Superior temporal gyrus (tissue), 1 donor: ENCODE measurements around the gene TTC5.
"Not testable (repeated sequence)": the region's sequence is repeated elsewhere in the genome, so short reads cannot be mapped to it uniquely, and the experiment has no call there.

Experiments
- DNase-seq: peaks from one replicate; pipeline ENCODE4 v3.0.0-alpha.2; 2016; ENCODE audit errors: extremely low spot score

TTC5 gene

DNA sequence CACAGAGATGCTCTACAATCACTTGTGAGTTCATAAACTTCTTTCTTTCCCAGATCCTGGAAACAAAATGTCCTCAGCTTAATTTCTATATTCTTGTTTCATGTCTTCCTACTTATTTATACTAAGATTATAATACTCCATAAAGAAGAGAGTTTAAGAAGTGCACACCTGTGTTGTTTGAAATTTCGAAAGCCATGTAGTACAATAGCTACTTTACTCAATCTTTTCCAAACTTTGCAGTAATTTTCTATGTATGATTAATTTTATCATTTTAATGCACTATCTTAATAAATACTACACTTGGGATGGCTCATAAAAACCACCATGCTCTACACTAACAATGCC lies 300 bp upstream of the TTC5 start:
- no peak for DNase-seq

DNA sequence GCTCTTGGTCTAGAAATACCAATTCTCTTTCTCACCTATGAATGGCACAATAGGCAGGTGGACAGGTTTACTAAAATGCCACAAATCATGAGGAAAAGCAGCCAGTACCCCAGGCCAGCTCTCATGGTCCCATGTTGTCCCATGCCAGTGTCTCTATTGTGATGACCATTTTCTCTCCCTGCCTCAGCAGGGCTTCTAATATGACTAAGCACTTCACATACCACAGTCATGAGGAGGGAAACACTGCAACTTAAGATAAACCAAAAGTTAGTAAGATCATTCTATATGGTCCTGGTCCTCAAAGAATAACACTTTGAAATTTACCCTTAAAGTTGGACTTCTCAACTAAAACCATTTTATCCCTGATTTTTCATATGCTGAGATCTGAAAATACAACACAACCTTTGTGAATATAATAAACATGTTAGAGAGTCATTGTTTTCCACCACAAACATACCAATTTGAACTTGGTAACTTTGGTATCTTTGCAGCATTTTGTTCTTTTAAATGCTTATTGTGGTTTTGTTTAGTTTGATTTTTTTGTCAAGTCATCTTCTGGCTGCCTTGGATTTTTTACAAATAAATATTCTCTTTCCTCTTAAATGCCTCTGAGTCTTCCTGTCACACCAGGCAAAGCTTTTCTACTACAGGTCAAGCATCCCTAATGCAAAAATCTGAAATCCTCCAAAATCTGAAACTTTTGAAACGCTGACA lies 3.6 kb downstream of the TTC5 start:
- no peak for DNase-seq

DNA sequence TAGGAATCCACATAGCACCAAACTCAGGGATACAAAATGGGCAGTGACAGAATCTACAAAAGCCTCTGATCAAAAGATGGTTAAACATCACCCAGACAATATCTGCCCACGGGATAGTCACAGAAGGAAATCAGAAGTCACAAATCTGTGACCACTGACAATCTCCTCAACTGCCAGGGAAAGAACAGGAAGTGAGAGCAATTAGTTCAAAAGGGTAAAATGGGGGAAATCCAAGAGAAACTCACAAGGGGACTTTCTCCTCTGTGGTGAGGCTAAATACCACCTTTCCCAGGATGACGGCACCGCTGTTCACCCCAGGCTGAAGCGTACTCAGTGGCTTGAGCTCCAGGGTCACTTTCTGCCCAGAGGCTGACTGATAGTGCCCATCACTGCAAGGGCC lies 10.7 kb downstream of the TTC5 start:
- no peak for DNase-seq

DNA sequence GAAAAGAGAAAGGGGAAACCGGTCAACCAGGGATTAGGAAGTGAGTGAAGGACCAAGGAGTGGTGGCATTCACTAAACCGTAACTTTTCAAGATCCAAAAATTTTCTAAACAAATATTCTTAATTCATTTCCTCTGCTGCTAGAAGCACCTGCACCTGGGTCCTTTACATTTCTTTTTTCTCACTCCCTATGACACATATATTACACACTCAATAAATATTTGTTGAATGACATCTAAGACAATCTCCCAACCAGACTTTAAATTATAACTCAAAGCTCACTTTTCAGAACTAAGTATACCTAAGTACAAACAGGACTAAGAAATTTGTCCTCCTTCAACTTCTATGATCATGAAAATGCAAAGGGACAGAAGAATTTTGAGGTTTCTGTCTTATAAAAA lies 11.1 kb downstream of the TTC5 start:
- no peak for DNase-seq

DNA sequence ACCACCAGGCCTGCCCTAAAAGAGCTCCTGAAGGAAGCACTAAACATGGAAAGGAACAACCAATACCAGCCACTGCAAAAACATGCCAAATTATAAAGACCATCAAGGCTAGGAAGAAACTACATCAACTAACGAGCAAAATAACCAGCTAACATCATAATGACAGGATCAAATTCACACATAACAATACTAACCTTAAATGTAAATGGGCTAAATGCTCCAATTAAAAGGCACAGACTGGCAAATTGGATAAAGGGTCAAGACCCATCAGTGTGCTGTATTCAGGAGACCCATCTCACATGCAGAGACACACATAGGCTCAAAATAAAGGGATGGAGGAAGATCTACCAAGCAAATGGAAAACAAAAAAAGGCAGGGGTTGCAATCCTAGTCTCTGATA lies 23.8 kb downstream of the TTC5 start:
- DNase-seq: not testable (repeated sequence)

DNA sequence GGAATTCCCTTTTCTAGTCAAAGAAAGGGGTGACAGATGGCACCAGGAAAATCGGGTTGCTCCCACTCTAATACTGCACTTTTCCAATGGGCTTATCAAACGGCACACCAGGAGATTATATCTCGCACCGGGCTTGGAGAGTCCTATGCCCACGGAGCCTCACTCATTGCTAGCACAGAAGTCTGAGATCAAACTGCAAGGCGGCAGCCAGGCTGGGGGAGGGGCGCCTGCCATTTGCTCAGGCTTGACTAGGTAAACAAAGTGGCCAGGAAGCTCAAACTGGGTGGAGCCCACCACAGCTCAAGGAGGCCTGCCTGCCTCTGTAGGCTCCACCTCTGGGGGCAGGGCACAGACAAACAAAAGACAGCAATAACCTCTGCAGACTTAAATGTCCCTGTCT lies 25.5 kb downstream of the TTC5 start:
- not testable (repeated sequence) for DNase-seq

DNA sequence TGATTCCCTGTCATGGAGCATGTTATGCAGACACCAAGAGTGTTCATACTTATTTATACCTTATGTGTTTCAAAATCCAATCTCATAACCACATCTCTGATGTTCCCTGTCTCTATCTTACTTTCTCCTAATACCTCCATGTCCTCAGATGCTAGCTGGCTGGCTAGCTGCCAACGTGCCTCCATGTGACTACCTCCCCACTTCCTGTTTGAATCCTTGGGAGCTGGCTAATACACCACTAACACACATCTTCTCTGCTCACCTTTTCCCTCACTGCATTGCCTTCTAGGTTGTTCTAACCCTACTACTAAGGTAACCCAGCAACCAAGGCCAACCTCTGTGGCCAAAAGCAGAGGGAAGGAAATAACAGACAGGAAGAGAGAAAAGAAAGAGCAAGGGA lies 27.3 kb downstream of the TTC5 start:
- DNase-seq: no peak

DNA sequence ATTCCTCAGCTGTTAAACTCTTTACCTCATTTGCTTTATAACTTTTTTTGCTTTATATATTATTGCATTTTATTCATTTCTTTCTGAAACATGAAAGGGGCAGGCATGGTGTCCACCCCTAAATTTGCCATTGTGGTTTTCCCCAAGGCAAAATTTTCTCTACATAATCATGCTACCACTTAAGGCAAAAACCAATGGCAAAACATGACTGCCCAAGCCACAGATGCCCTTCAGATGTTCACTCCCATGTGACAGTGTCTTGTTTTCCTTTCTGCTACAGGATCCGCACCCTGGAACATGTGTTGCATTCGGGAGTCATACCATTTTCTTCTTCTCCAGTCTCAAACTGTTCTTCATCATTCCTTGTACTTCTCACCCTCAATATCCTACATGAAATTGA lies 28.3 kb downstream of the TTC5 start:
- no peak for DNase-seq

DNA sequence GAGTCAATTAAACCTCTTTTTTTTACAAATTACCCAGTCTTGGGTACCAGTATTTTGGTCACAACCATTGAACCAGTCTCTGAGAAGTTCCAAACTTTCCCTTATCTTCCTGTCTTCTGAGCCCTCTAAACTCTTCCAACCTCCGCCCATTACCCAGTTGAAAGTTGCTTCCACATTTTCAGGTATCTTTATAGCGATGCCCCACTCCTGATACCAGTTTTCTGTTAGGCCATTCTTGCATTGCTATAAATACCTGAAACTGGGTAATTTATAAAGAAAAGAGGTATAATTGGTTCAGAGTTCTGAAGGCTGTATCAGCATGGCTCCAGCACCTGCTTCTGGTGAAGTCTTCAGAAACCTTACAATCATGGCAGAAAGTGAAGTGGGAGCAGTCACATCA lies 31.7 kb downstream of the TTC5 start:
- DNase-seq: no peak

DNA sequence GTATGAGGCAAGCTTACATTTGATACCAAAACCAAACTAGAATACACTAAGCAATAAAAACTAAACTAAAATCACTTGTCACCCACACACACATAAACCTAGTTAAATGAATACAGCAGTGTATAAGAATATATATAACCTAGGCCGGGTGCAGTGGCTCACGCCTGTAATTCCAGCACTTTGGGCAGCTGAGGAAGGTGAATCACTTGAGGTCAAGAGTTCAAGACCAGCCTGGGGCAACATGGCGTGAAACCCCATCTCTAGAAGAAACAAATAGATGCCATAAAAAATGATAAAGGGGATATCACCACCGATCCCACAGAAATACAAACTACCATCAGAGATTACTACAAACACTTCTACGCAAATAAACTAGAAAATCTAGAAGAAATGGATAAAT lies 41.4 kb downstream of the TTC5 start:
- not testable (repeated sequence) for DNase-seq

DNA sequence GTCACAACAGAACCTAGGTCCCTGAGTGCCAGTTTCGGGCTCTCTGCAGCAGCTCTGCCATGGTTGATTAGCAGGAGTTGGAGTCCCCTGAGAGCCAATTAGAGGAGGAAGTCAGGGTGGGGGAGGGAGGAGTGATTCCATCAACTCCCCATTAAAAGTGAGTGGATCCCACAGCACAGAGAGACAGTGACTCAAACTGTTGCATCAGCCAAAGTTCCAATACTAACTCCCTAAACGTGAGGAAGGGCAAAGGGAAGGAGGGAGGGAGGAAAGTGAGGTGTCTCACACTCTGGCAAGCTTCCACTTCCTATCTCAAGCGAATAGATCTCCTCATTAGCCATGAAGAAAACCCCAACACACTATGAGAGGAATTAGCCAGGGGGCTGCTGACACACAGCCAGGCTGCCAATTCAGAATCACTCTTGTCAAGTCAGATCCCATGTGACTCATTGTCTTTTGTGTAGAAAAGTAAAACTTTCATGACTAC lies 43.1 kb downstream of the TTC5 start:
- no peak for DNase-seq

DNA sequence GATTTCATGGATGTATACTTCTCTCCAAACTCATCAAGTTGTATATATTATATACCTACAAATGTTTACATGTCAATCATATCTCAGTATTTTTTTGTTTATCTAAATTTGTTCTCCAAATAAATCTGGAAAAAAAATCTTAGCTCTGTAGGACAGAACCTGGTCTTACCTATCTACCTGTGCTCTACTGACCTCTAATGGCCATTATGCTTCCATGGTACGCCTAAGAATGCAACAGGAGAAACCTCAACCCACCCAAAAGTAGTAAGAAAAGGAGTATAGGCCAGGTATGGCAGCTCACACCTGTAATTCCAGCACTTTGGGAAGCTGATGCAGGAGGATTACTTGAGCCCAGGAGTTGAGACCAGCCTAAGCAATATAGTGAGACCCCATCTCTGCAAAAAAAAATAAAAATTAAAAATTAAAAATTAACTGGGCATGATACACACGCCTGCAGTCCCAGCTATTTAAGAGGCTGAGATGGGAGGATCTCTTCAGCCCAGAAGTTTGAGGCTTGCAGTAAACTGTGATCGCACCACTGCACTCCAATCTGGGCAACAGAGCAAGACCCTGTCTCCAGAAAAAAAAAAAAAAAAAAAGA lies 58.0 kb downstream of the TTC5 start:
- no peak for DNase-seq
